NCI-H1436 treated with DMSO at 0.1 percent for 48 hours (cell line): ENCODE results near the gene CD300LF.

Experiments
- DNase-seq: peaks from one replicate; lab custom pipeline; 2025; lab: John Stamatoyannopoulos, UW

Gene CD300LF

GRCh38 chr17:74729866-74730265 lies 17.1 kb upstream of the CD300LF start:
- no peak for DNase-seq

DNA sequence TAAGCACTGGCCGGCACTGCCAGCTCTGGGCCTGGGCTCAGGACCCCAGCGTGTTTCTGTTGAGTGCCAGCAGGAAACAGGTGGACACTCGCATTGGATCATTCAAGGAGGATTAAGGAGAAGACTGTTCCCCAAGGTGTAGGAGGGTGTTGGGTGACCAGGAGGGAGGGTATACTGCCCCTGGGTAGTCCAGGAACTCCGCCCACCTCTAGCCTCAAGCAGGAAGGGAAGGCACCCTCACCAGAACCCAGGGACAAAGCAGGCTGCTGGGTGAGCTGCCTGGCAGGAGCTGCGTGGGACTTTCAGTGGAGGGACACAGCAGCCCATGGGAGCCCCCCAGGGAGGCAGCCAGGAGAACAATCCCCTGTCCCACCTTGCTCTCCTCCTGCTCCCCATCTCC lies 16.6 kb upstream of the CD300LF start:
- DNase-seq = no peak

- no peak for DNase-seq
Observed at GRCh38 chr17:74728702-74729075, 16.0 kb upstream of the CD300LF start.

DNA sequence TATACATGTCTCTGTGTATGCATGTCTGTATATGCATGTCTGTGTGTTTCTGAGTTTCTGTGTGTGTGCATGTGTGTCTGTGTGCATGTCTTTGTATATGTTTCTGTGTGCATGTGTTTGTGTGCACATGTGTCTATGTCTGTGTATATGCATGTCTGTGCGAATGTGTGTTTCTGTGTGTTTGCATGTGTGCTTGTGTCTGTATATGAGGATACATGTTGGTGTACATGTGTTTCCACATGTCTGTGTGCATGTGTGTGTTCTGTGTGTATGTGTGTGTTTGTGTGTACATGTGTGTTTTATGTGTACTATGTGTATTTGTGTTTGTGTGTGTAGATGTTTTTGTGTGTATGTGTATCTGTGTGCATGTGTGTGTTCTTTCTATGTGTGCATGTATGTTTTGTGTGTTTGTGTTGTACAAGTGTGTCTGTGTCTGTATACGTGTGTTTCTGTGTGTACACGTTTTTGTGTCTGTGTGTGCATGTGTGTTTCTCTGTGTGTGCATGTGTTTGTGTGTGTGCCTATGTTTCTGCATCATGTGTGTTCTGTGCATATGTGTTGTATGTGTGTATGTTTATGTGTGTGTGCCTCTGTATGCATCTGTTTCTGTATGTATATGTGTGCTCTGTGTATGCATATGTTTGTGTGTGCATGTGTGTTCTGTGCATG lies 15.4 kb upstream of the CD300LF start:
- no peak for DNase-seq

GRCh38 chr17:74725111-74725510 lies 12.4 kb upstream of the CD300LF start:
- DNase-seq = no peak

DNA sequence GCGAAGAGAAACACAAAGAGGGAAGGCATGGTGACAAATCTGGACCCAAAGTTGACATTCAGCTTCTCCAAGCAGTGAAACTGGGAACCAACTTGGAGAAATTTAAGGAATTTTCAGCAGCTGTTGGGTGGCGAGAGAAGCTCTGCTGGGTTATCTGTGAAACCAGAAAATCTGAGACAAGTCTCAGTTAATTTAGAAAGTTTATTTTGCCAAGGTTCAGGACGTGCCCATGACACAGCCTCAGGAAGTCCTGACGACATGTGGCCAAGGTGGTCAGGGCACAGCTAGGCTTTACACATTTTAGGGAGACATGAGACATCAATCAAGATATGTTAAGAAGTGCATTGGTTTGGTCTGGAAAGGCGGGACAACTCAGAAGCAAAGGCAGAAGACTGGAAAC lies 11.2 kb upstream of the CD300LF start:
- DNase-seq = no peak

GRCh38 chr17:74722782-74723181 lies 10.1 kb upstream of the CD300LF start:
- no peak for DNase-seq

GRCh38 chr17:74720506-74720905 lies 7.8 kb upstream of the CD300LF start:
- no peak for DNase-seq

DNA sequence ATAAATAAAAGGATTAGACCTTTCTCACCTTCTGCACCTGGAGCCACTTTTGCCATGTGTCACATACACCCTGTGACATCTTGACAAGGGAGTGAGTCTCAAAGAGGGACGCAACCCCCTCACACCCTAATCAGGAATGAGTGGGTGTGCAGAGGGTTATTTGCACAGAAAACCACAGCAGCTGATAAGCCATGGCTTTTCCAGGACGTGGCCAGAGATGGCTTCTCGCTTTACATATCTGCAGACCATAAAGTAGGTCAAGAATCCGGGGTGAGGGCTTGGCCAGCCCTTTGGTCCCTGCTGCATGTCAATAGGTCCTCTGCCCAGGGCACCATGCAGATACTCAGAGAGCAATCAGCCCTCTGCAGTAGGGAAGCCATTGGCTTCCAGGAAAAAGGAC lies 2.4 kb upstream of the CD300LF start:
- DNase-seq = no peak

- no peak for DNase-seq
Observed at GRCh38 chr17:74713171-74713755, 540 bp upstream of the CD300LF start.

DNA sequence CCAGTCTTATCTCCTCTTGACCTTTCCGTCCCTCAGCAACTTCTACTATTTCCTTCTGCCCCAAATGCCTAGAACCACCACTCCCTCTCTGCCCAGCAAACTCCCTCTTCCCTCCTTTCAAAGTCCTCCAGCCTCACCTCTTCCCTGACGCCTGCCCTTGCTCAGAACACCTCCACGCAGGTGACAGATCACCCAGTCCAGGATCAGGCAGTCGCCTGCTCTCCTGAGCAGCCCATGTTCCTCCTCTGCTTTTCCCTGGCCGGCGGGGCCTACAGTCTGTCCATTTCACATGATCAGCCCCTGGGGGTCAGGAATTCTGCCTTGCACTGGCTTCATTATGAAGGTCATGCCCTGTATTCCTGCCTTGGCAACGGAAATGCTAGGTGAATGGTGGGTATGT lies 422 bp downstream of the CD300LF start:
- DNase-seq = no peak

- no peak for DNase-seq
Observed at GRCh38 chr17:74711058-74711824, 1.5 kb downstream of the CD300LF start.

DNA sequence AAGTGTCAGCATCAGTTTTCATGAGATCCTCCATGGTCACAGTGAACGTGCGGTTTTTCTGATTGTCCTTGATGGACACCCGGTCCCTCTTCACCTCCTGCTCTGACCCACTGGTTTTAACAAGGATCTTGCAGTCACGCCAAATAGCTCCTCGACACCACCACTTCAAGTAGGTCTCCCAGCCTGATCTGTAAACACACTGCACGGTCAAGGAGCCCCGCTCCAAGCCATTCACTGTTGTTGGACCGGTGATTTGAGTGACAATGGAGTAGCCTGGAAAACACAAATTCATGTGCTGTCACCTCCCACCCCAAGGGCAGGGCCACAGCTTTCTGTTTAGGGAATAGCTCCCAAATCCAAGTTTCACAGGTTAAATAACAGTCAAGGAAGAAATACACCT lies 8.2 kb downstream of the CD300LF start:
- DNase-seq = no peak

- DNase-seq = no peak
Observed at GRCh38 chr17:74703311-74703710, 9.4 kb downstream of the CD300LF start.

GRCh38 chr17:74702116-74702871 lies 10.4 kb downstream of the CD300LF start:
- no peak for DNase-seq

DNA sequence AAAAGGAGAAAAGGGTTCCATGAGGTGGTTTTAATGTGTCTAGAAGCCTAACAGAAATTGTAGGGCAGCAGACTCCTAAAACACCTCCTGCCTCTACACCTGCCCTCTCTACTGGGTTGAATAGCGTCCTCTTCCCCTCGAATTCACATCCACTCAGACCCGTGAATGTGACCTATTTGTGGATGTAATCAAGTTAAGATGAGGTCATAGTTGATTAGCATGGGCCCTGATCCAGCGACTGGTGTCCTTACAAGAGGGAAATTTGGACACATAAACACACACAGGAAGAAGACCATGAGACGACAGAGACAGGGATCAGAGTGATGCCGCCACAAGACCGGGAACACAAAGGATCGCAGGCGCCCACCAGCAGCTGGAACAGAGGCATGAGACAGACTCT lies 13.5 kb downstream of the CD300LF start:
- no peak for DNase-seq

DNA sequence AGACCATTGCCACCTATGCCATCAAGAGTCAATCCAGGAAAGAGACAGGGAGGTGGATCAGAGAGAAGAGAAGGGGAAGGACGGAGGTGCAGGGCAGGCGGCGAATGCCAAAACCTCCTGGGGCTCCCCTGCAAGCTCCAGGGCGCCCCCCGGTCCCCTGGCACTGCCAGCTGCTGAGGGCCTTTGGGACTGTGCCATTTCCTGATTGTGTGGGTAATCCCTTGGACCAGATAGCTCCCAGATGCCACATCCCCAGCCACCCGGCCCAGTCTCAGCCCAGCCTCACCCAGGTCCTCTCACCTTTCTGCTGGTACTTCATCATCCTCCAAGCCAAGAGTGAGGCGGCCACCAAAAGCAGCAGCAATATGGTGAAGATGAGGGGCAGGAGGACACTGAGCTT lies 14.7 kb downstream of the CD300LF start:
- DNase-seq = no peak

GRCh38 chr17:74697515-74697914 lies 15.2 kb downstream of the CD300LF start:
- DNase-seq = no peak

DNA sequence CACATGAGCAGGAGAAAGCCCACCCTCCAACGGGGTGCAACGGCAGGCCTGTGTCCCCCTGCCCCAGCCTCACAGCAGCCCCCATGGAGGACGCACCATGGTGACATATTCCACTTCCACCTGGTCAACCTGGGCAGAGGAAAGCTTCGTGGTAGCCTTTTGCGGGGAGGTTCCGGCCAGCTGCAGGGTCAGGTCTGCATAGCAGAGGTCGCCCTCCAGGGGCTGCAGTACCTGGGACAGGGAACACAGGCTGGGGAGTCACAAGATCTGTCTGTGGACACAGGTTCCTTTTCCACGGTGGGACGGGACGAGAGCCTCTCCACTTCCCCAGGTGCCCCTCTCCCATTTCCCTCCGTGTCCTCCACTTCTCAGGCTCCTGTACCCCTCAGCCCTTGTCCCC lies 17.1 kb downstream of the CD300LF start:
- DNase-seq = no peak

DNA sequence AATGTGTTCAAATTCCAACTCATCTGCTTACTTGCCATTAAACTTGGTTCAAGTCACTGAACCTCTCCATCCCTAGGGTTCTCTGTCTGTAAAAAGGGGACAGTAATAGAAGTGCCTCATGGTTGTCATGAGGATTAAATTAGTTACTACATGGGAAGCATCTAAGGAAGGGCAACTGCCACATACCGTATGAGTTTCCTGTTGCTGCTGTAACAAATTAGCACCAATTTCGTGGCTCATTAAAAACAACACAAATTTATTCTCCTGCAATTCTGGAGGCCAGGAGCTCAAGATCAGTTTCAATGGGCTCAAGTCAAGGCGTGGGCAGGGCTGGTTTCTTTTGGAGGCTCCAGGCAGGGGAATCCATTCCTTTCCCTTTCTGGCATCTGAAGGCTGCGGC lies 18.6 kb downstream of the CD300LF start:
- no peak for DNase-seq

- DNase-seq = no peak
Observed at GRCh38 chr17:74691151-74691550, 21.6 kb downstream of the CD300LF start.

DNA sequence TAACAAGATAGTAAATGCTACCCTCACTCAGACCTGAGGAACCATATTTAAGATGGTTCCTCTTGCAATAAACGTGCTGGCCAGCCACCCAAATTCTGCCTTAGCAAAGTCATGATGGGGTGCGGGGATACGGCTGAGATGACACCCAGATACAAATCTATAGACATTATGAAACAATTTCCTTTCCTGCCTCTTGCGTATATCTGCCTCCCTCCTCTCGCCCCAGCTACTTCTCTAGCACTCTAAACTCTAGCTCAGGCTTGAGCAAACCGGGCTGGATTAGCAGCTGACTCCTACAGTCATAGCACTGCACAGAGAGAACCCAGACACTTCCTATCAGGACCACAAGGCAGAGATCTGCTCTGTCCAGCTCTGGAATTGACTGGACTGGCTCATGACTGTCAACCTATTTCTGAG lies 22.3 kb downstream of the CD300LF start:
- DNase-seq = no peak

GRCh38 chr17:74687886-74688285 lies 24.8 kb downstream of the CD300LF start:
- DNase-seq = no peak
